IPS-18c (cell line): Measurements from ENCODE around the gene ATP13A4.

ENCODE experiments used
- H3K4me3 ChIP-seq: 2 replicates; pipeline ENCODE4 v1.7.0; 2013; ENCODE audit warnings: low read depth, mild to moderate bottlenecking, low read length, moderate library complexity; ENCODE audit not compliant: insufficient read depth
- H3K9me3 ChIP-seq: one replicate; pipeline ENCODE4 v1.6.1; 2013; ENCODE audit warnings: mild to moderate bottlenecking, low read length, moderate library complexity; ENCODE audit not compliant: control insufficient read depth, insufficient read depth

Gene ATP13A4

DNA sequence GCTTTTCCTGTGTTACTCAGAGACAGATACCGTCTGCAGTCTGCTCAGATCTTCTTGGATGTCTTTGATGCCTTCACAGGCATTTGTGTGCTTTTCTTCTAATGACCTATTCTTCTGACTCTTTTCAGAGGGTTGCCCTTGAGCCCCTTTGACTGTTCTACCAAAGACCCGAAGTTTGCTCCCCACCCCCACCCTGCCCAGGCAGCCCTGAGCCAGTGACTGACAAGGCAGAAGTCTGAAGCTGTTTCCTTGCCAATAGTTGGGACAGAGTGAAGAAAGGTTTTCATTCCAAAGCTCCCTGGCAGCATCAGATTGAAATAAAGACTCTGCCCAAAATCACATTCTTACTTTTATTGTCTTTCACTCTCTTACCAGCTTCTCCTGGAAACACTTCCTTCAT is 167.1 kb downstream of the ATP13A4 start:
- Histone ChIP-seq H3K9me3 (no peaks in the 10 kb centered on the region), H3K4me3 (no peak overlapping the region)

DNA sequence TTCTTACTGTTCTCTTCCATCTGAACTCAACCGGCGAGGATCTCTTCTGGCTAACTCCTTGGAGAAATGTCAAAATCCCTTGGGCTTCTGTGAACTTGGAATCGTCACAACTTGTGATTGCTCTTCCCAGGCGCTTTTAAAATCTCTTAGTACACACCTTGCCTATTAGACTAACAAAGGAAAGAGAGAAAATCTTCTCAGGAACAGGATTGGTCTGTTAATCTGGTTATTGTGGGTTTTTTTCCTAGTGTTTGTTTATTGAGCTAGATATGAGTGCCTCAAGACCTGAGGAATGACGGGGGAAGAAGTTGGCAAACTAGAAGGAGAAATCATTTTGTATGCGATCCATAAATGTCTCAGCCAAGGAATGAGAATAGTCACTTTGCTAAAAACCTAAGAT is 176.0 kb downstream of the ATP13A4 start, which contains the start of gene ATP13A5:
Gene ATP13A5, minus strand, starts transcription at position 48 of the 400 bp plus-strand sequence. Its CDS starts 28 bp downstream, at position 20.
- Histone ChIP-seq H3K9me3 (no peaks in the 10 kb centered on the region), H3K4me3 (no peak within 1 kb of the TSS)

DNA sequence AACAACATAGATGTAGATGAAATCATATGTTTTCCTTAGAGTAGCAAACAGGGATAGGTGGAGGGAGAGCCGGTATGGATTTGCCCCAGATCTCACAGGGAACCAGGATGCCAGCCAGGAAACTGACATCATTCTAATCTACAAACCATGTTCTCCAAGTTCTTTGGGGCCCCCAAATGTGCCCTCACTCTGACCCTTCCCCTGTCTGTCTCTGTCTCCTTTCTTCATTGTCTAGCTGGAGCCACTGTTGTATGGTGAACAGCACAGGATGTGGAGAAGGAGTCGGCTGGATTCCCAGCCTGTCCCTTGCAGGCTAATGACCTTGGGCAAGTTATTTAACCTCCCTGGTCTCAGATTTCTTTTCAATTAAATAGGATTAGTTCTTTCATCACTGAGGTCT is 177.1 kb downstream of the ATP13A4 start:
- Histone ChIP-seq H3K4me3 (no peak overlapping the region), H3K9me3 (no peaks in the 10 kb centered on the region)

DNA sequence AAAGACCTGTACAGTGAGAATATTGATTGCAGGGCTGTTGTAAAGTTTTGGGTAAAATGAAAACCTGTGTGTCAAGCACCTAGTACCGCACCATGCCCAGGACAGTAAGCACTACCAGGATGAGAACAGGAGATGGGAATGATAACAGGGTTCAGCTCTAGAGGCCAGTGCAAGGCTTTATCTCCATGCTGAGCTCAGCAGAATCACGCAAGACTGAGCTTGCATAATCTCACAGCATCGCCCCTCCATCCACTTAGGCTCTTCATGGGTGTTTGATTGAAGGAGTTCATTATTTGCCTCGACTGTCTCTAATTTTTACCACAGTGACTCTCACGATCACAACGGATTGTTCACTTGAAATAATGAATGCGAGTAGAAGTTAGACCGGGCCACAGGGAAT is 179.1 kb downstream of the ATP13A4 start:
- Histone ChIP-seq H3K9me3 (no peaks in the 10 kb centered on the region), H3K4me3 (no peak overlapping the region)

DNA sequence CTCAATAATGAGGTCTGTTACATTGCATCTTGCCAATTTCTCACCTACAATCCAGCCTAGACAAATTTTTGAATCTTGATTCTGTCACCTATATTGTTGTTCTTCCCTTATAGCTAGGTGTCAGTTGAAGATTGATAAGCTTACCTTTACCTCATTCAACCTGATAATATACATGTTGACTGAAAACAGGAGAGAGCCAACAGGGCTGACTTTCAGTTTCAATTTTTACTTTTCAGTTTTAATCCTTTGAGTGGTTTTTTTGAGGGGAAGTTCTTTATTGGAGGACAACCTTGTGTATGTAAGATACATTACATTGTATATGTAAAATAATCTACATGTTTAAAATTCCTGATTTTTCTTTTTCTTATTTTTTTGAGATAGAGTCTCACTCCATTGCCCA is 181.9 kb downstream of the ATP13A4 start:
- H3K9me3 ChIP-seq = no peaks in the 10 kb centered on the region
- no peak overlapping the region for H3K4me3 ChIP-seq

DNA sequence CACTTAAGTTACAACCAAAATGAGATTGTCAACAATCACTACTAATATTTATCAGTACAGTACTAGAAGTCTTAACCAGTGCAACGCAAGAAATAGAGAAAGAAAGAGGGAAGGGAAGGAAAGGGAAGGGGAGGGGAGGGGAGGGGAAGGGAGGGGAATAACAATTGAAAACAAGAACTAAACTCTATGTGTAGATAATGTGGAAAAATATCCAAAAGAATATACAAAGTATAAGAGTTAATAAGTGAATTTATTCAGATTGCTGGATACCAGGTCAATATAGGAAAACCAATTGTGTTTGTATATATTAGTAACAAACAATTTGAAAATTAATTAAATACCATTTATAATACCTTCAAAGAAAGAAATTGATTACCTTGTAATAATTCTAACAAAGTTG is 186.8 kb downstream of the ATP13A4 start:
- H3K9me3 ChIP-seq = no peaks in the 10 kb centered on the region
- no peak overlapping the region for H3K4me3 ChIP-seq

DNA sequence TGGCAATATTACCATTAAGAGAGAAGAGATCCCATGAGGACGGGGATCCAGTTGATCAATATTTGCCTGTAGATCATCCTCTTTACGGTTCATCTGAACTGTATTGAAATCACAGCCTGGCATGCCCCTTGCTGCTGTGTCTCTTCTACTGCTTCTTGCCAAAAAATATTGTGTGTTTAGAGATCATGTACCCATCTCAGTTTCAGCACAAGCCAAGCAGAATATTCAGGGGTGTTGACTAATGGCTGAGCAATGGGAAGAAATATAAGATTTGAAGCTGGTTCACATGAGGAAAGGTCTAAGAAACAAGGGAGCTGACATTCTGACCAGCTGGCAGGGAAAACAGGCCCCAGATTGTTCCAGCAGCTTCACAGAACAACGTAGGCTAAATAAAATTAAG is 197.4 kb downstream of the ATP13A4 start:
- H3K4me3 ChIP-seq = no peak overlapping the region
- H3K9me3 ChIP-seq = peaks cover 2% of the 10 kb centered on the region

DNA sequence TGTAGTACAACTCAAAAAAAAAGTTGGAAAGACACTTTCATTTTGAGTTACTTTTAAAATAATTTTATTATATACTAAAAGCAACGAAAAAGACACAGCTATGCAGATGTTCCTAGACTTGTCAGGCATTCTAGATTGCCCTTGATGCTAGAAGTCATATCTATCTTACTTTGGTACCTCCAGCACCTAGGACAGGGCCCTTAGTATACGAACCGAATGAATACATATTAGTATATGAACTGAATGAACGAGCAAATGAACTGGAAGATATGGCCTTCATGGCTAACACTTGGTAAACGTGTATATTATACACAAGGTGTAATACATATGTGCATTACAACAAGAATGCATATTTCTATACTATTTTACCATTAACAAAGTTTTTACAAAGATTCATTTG is 200.3 kb downstream of the ATP13A4 start:
- H3K4me3 ChIP-seq = no peak overlapping the region
- peaks cover 2% of the 10 kb centered on the region for H3K9me3 ChIP-seq
